Endothelial cell of umbilical vein (primary cell): ENCODE results near the gene SAMSN1. TPM values are rescaled to one million over a fixed set of nuclear protein-coding genes. Genes with fewer than 3 reads are reported as not detected.

Experiments
- BruUV-seq: library from RNA; stranded (reverse); fragments of 400-500 nt; replicated peaks from 2 replicates; lab custom pipeline; 2021; lab: Mats Ljungman, UMichigan
- CTCF ChIA-PET: fragments of 300-600, 350-600 bp; sonication (Branson Sonifier 250); formaldehyde crosslinking; loops from one replicate; lab custom pipeline; 2021; ENCODE audit warnings: antibody characterized with exemption, inconsistent platforms; lab: Charles Lee
- POLR2A ChIA-PET: fragments of 300-600, 350-600 bp; sonication (Branson Sonifier 250); formaldehyde crosslinking; loops from one replicate; lab custom pipeline; 2021; ENCODE audit warnings: antibody characterized with exemption, inconsistent platforms; lab: Charles Lee
- DNase-seq: peaks from one replicate; pipeline ENCODE4 v3.0.0-alpha.2; 2011; ENCODE audit warnings: low read depth, low spot score
- FAIRE-seq: peaks from 2 replicates; lab custom pipeline; 2011; peaks lifted over from hg19 to GRCh38; lab: Jason Lieb, UNC
- H2AFZ ChIP-seq: 2 replicates; pipeline ENCODE4 v1.6.0; 2012; ENCODE audit warnings: low read depth, low read length, control low read depth, inconsistent platforms
- H3K27ac ChIP-seq: 2 replicates; pipeline ENCODE4 v1.5.1; 2011; ENCODE audit warnings: low read depth, mild to moderate bottlenecking, control low read depth, low read length, moderate library complexity; ENCODE audit not compliant: insufficient read depth
- H3K27me3 ChIP-seq, 2 experiments: 2 replicates each; pipeline versions ENCODE4 v1.6.0 to v1.6.1; 2011; ENCODE audit warnings: low read length in 2 of 2, mixed read lengths in 1 of 2; ENCODE audit not compliant: control insufficient read depth in 2 of 2, insufficient read depth in 2 of 2
- H3K36me3 ChIP-seq, 2 experiments: 2 replicates in 1 of 2; 3 replicates in 1 of 2; pipeline ENCODE4 v1.5.1; 2011; ENCODE audit warnings: low read length in 2 of 2, mild to moderate bottlenecking in 1 of 2, moderate library complexity in 1 of 2; ENCODE audit not compliant: control insufficient read depth in 2 of 2, insufficient read depth in 2 of 2; ENCODE audit errors: extremely low read depth in 1 of 2
- H3K4me1 ChIP-seq: 3 replicates; pipeline ENCODE4 v1.5.1; 2011; ENCODE audit warnings: mild to moderate bottlenecking, low read length; ENCODE audit not compliant: control insufficient read depth, insufficient read depth; ENCODE audit errors: extremely low read depth
- H3K4me2 ChIP-seq: 2 replicates; pipeline ENCODE4 v1.6.1; 2011; ENCODE audit warnings: low read length, control low read depth, mixed read lengths; ENCODE audit not compliant: insufficient read depth
- H3K4me3 ChIP-seq, 3 experiments: fragments of 200-600 bp in 1 of 3; sonication (generic), shearing (Covaris generic) in 1 of 3; replicated peaks in 1 of 3; 2 replicates each; pipeline ENCODE4 v1.5.1; 2011 to 2016; ENCODE audit warnings: control low read depth in 3 of 3, low read length in 3 of 3, mild to moderate bottlenecking in 2 of 3, inconsistent platforms in 1 of 3, low read depth in 1 of 3, moderate library complexity in 1 of 3; ENCODE audit not compliant: insufficient read depth in 1 of 3
- H3K79me2 ChIP-seq: 2 replicates; pipeline ENCODE4 v1.6.0; 2012; ENCODE audit warnings: low read length, inconsistent platforms; ENCODE audit not compliant: control insufficient read depth, insufficient read depth
- H3K9ac ChIP-seq: replicated peaks from 2 replicates; pipeline ENCODE3; 2011; ENCODE audit warnings: low read length, control low read depth; ENCODE audit not compliant: insufficient read depth; ENCODE audit errors: extremely low read depth
- H3K9me1 ChIP-seq: replicated peaks from 3 replicates; pipeline ENCODE4 v1.6.0; 2011; ENCODE audit warnings: mild to moderate bottlenecking, low read length; ENCODE audit not compliant: control insufficient read depth, insufficient read depth; ENCODE audit errors: extremely low read depth
- H3K9me3 ChIP-seq: replicated peaks from 2 replicates; pipeline ENCODE4 v1.5.1; 2012; ENCODE audit warnings: low read length, inconsistent platforms; ENCODE audit not compliant: control insufficient read depth, insufficient read depth
- H4K20me1 ChIP-seq: replicated peaks from 2 replicates; pipeline ENCODE3; 2011; ENCODE audit warnings: mild to moderate bottlenecking, low read length; ENCODE audit not compliant: control insufficient read depth, insufficient read depth; ENCODE audit errors: extremely low read depth
- EZH2 ChIP-seq: IDR thresholded peaks from 2 replicates; pipeline ENCODE4 v1.6.1; 2012; ENCODE audit warnings: borderline replicate concordance, low read depth, mild to moderate bottlenecking, moderate library complexity, low read length, inconsistent platforms; ENCODE audit not compliant: severe bottlenecking
- FOS ChIP-seq: IDR thresholded peaks from 2 replicates; pipeline ENCODE4 v1.6.1; 2011; ENCODE audit warnings: mild to moderate bottlenecking, low read length, moderate library complexity, borderline replicate concordance; ENCODE audit not compliant: insufficient read depth
- GATA2 ChIP-seq: IDR thresholded peaks from 2 replicates; pipeline ENCODE4 v1.7.0; 2011; ENCODE audit warnings: low read depth, mild to moderate bottlenecking, moderate library complexity, mixed read lengths, low read length; ENCODE audit not compliant: insufficient read length, insufficient read depth
- JUN ChIP-seq: IDR thresholded peaks from 2 replicates; pipeline ENCODE4 v1.6.1; 2011; ENCODE audit warnings: borderline replicate concordance, low read depth; ENCODE audit not compliant: insufficient read length, insufficient read depth
- MYC ChIP-seq: IDR thresholded peaks from one replicate; pipeline ENCODE4 v1.6.1; 2011; ENCODE audit warnings: mild to moderate bottlenecking, low read depth, low read length
- POLR2A ChIP-seq: IDR thresholded peaks from 2 replicates; pipeline ENCODE4 v1.6.1; 2012; ENCODE audit warnings: low read depth, mild to moderate bottlenecking, control low read depth, low read length
- POLR2AphosphoS5 ChIP-seq: IDR thresholded peaks from 2 replicates; pipeline ENCODE4 v1.6.1; 2012; ENCODE audit warnings: low read depth, mild to moderate bottlenecking, control low read depth, low read length, moderate library complexity; ENCODE audit not compliant: insufficient read depth
- dilution Hi-C: fragments of 300-500 bp; cut with MboI; formaldehyde crosslinking; loops from one replicate; pipeline ENCODE4 v1.15.0; 2019; ENCODE audit warnings: low sequenced_read_pairs; ENCODE audit not compliant: extremely low pct_ligation_motif_present
- intact Hi-C: fragments of 100-400 bp; cut with micrococcal nuclease; formaldehyde crosslinking; loops from one replicate; pipeline ENCODE4 v1.10.0; 2022
- polyA plus RNA-seq, 4 experiments: library from polyadenylated mRNA; depleted of rRNA in 3 of 4; stranded (reverse) in 3 of 4; unstranded in 1 of 4; fragments of >200 nt; gene quantifications; 2 replicates each; pipeline versions ENCODE4 v1.2.1 to v1.2.3, GENCODE V29; 2011 to 2012; ENCODE audit warnings: missing spikeins in 1 of 4
- total RNA-seq: library from RNA; stranded (reverse); gene quantifications from 2 replicates; pipeline ENCODE4 v1.2.3, GENCODE V29; 2021
- TF ChIP-seq, protein P1 (sequence below), 2 donors: IDR thresholded peaks; 1 replicate in 1 of 2; 2 replicates in 1 of 2; pipeline ENCODE4 v1.5.1; 2011; ENCODE audit warnings: low read length in 2 of 2, mild to moderate bottlenecking in 2 of 2, moderate library complexity in 2 of 2, control low read depth in 1 of 2, inconsistent platforms in 1 of 2, low read depth in 1 of 2; ENCODE audit not compliant: insufficient read depth in 1 of 2; ENCODE audit errors: extremely low read depth in 1 of 2
- TF ChIP-seq, protein P2 (sequence below): IDR thresholded peaks from 2 replicates; pipeline ENCODE4 v1.6.1; 2011; ENCODE audit not compliant: insufficient read depth, insufficient read length

Gene SAMSN1
- total and polyA plus RNA-seq, 2 donors (not counting 3 experiments of a cell fraction or from before 2014, with no cell fraction given): 2.5 to 5.3 TPM

DNA sequence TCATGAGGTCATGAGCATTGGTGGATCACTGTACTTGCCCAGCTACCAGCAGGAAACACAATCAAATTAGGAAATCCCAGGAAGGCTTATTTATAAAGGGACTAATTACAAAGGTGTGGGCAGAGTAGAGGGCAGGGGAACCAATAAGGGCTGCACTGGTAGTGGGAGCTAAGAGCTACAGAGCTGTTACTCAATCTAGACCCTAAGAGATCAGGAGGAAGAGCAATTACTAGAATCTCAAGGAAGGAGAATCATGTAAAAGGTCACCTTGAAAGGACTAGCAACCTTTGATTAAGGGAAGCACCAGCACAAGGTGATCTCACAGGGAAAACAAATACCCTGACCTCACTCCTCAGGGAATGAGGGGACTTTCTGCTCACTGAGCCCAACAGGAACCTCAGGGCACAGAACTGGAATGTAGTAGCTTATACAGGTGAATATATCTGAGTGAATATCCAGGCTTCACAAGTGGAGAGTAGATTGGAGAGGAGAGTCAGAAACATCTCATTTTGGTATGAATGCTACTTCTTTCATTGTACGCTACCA lies 66.8 kb downstream of the SAMSN1 start:
- CTCF ChIA-PET: no interaction called here
- H3K27me3 ChIP-seq: no peaks in the 10 kb centered on the region

More for the DNA sequence above, 66.8 kb downstream of the SAMSN1 start:
- TF ChIP-seq GATA2 (no peak), POLR2A (no peak), FOS (no peak), EZH2 (no peak), JUN (no peak), POLR2AphosphoS5 (no peak), MYC (no peak)
- TF ChIP-seq, protein P1, sequence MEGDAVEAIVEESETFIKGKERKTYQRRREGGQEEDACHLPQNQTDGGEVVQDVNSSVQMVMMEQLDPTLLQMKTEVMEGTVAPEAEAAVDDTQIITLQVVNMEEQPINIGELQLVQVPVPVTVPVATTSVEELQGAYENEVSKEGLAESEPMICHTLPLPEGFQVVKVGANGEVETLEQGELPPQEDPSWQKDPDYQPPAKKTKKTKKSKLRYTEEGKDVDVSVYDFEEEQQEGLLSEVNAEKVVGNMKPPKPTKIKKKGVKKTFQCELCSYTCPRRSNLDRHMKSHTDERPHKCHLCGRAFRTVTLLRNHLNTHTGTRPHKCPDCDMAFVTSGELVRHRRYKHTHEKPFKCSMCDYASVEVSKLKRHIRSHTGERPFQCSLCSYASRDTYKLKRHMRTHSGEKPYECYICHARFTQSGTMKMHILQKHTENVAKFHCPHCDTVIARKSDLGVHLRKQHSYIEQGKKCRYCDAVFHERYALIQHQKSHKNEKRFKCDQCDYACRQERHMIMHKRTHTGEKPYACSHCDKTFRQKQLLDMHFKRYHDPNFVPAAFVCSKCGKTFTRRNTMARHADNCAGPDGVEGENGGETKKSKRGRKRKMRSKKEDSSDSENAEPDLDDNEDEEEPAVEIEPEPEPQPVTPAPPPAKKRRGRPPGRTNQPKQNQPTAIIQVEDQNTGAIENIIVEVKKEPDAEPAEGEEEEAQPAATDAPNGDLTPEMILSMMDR (IDR thresholded peaks at IDR 0.05; ENCODE audit: extremely low read depth in 1 of 2, insufficient read depth in 1 of 2, low read depth in 1 of 2, low read length in 2 of 2): no peak
- TF ChIP-seq, protein P2, sequence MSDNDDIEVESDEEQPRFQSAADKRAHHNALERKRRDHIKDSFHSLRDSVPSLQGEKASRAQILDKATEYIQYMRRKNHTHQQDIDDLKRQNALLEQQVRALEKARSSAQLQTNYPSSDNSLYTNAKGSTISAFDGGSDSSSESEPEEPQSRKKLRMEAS: no peak
- H3K4me1 ChIP-seq: peaks cover 7% of the 10 kb centered on the region
- no peaks in the 10 kb centered on the region for H3K9me3 ChIP-seq
- no peaks in the 10 kb centered on the region for H3K9me1 ChIP-seq
- no peak overlapping the region for H3K4me3 ChIP-seq
- no peak overlapping the region for H2AFZ ChIP-seq
- FAIRE-seq (no peak), DNase-seq (no peak)
- POLR2A ChIA-PET: no interaction called here
- dilution Hi-C loops (no loop called here), intact Hi-C loops (no loop called here)
- no peaks in the 10 kb centered on the region for H4K20me1 ChIP-seq
- BruUV-seq: no TSS peak
- no peak overlapping the region for H3K9ac ChIP-seq
- no peaks in the 10 kb centered on the region for H3K36me3 ChIP-seq
- H3K4me2 ChIP-seq: no peak overlapping the region
- no peak overlapping the region for H3K27ac ChIP-seq
- H3K79me2 ChIP-seq: no peaks in the 10 kb centered on the region
